ENCODE data around the gene CABLES2.
A peak's percentile ranks its signal among the peaks of the same experiment; 100 is the strongest.

CABLES2 gene

DNA sequence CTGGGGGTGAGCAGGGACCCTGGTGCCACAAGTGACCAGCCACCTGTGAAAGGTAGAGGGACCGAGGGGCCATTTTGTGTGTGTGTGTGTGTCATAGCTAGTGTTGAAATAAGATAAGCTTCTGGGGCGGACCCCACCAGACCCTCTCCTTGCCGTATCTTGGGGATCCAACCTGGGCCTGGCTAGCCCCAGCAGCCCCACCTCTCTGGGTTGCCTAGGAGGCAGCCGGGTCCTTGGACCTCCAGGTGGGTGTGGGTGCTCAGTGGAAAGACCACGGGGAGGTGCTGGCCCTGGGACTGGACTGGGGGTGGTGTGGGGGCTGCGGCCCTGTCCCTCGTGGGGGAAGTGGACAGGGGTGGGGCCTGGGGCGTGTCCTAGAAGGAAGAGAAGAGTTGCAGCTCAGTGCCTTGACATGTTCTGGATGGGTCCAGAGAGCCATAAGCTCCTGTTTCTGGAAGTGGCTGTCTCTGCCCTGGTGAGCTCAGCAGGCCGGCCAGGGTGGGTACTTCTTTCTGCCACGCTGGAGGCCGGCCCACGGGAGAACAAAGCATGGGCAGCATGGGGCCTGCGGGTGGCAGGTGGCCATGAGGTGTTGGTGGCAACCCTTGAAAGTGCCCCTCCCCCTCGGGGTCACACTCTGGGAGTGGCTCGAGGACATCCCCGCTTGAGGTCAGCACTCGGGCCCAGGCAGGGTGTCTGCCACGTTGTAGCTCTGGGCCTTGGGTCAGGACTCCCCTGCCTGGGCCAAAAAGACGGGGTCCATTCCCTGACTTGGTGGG is 11.8 kb upstream of the CABLES2 start:
- TF ChIP-seq, protein P1, sequence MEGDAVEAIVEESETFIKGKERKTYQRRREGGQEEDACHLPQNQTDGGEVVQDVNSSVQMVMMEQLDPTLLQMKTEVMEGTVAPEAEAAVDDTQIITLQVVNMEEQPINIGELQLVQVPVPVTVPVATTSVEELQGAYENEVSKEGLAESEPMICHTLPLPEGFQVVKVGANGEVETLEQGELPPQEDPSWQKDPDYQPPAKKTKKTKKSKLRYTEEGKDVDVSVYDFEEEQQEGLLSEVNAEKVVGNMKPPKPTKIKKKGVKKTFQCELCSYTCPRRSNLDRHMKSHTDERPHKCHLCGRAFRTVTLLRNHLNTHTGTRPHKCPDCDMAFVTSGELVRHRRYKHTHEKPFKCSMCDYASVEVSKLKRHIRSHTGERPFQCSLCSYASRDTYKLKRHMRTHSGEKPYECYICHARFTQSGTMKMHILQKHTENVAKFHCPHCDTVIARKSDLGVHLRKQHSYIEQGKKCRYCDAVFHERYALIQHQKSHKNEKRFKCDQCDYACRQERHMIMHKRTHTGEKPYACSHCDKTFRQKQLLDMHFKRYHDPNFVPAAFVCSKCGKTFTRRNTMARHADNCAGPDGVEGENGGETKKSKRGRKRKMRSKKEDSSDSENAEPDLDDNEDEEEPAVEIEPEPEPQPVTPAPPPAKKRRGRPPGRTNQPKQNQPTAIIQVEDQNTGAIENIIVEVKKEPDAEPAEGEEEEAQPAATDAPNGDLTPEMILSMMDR (IDR thresholded peaks at IDR 0.05; ENCODE audit: low read depth, low read length) = no peak

DNA sequence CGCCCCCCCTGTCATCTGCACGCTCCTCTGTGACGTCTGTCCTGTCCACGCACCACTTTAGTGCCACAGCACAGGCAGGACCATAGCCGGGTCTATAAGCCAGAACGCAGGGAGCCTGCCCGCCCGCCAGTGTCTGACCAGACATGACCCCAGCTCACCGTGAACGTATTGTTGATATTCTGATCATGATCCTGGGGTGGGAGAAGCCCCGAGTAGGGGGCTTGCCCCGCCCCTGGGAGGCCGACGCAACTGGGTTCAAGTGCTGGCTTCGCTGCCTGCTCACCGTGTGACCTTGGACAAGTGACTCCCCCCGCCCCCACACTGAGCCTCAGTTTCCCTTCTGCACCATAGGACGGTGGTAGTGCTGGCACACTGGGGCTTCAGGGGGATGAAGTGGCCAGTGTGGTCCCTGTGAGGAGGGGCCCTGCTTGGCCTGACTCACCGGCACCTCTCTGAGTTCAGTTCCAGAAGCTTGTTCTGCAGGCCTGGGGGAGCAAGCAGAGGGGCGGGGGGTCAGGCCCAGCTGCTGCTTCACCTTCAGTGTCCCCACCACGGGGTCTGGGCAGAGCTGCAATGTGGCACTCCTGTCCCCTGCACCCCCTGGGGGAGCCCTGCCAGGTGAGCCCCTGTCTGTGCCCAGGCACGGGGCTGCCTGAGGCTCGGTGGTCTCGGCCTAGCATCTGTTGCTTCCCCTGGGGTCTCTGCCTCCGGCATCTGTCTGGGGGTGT is 11.1 kb upstream of the CABLES2 start:
- no peak for DNase-seq (ENCODE audit: low read depth in 2 of 2)
- TF ChIP-seq, protein P1 (IDR thresholded peaks at IDR 0.05; ENCODE audit: low read depth, low read length) = no peak
- no peak overlapping the region for H3K4me3 ChIP-seq (replicated peaks in 1 of 2; ENCODE audit: low read depth in 2 of 2, low read length in 2 of 2)

More for the DNA sequence above, 11.8 kb upstream of the CABLES2 start:
- DNase-seq (ENCODE audit: low read depth in 2 of 2) = no peak
- no peak overlapping the region for H3K4me3 ChIP-seq (replicated peaks in 1 of 2; ENCODE audit: low read depth in 2 of 2, low read length in 2 of 2)

DNA sequence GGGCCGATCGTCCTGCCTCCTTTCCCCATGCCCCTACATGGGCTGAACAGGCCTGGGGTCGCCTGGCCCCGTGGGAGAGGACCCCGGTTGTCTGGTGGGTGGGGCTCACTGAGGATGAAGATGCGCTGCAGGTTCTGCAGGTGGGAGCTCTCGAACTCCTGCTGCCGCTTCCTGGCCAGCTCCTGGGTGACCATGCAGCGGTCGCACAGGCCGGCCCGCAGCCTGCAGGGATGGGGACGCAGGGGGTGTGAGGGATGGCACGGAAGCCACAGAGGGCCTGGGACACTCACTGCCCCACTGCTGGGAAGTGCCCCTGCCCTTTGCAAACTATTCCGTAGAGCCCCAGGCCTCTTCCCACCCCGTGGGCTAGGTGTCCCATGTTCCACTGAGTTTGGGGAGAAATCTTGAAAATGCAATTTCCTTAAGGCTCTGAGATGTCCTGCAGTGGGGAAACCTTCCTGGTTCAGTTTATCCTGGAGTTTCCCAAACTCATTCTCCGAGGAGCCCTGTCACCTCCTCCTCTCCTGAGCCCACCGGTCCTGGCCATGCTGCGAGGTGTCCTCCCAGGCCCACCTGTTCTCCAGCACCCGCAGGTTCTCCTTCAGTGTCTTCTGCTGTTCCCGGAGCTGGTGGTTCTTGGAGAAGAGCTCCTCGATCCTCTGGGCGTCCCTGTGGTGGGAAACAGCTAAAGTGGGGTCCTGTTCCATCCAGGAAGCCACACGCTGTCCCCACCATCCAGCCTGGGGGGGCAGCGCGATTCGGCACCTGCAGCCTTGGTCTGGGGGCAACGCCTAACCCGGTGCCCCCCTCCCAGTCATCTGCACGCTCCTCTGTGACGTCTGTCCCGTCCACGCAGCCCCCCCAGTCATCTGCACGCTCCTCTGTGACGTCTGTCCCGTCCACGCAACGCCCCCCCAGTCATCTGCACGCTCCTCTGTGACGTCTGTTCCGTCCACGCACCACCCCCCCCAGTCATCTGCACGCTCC is 9.9 kb upstream of the CABLES2 start:
- no peak overlapping the region for H3K4me3 ChIP-seq (replicated peaks in 1 of 2; ENCODE audit: low read depth in 2 of 2, low read length in 2 of 2)
- no peak for DNase-seq (ENCODE audit: low read depth in 2 of 2)
- TF ChIP-seq, protein P1 (IDR thresholded peaks at IDR 0.05; ENCODE audit: low read depth, low read length) = no peak

DNA sequence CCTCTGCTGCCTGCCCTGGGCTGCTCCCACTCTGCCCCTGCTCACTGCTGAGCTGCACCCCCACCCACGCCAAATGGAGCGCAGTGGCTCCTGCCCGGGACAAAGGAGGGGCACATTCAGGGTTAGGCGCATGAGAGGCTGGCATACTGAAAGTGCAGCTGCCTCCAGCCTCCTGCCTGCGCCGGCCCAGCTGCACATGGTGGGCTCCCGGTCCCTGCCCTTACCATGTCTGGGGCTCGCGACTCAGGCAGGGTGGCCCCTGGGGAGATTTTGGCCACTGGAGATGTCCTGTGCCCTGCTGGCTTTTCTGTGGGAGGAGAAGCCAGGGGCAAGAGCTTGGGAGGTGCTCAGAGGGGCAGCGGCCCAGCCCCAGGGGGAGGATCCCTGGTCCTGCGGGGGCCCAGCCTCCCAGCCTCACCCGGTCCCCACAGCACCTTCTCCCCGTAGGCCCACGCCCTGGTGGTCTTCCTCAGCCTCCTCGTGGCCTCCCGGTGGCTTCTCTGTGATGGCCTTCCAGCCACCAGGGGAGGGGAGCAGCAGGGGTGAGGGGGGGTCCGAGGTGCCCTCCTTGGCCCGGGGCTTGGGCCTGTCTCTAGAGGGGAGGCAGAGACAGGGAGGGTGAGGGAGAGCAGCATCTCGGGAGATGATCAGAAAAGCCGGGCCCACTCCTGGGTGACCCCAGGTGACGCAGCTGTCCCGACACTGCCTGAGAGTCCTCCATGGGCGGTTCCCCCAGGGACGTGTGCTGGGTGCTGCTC is 8.4 kb upstream of the CABLES2 start:
- no peak overlapping the region for H3K4me3 ChIP-seq (replicated peaks in 1 of 2; ENCODE audit: low read depth in 2 of 2, low read length in 2 of 2)
- DNase-seq (ENCODE audit: low read depth in 2 of 2) = no peak
- TF ChIP-seq, protein P1 (IDR thresholded peaks at IDR 0.05; ENCODE audit: low read depth, low read length) = no peak

DNA sequence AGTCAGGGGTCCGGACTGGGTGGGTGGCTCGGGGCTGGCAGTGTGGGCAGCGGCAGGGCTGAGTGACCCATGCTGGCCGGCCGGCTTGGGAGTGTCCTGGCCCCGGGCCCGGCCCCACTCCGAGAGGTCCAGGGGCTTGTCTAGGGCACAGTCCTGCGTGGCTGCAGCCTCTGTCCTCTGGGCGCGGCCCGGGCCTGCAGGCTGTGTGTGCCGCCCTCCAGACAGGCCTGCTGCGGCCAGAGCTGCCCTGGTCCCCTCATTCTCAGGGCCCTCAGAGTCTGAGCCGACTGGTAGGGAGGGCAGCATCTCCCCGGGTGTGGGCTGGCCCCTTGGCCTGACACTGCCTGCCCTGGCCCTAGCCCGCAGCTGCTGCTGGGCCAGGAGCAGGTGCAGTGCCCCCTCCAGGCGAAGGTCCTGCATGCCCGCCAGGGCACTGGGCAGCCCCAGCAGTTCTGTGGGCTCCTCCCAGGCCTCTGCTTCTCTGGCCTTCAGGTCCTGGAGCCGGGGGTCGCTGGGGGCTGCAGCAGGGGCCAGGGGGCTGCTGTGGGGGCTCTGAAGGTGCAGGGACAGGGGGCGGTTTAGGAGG is 6.9 kb upstream of the CABLES2 start:
- DNase-seq (ENCODE audit: low read depth in 2 of 2) = no peak
- no peak overlapping the region for H3K4me3 ChIP-seq (replicated peaks in 1 of 2; ENCODE audit: low read depth in 2 of 2, low read length in 2 of 2)
- TF ChIP-seq, protein P1 (IDR thresholded peaks at IDR 0.05; ENCODE audit: low read depth, low read length) = peak; percentile 10
